Omental fat pad (tissue), 4 donors: Measurements from ENCODE around the gene AP2A2. TPM values are rescaled to one million over a fixed set of nuclear protein-coding genes. Genes with fewer than 3 reads are reported as not detected.
A peak's percentile ranks its signal among the peaks of the same experiment; 100 is the strongest.

Experiments
- ATAC-seq: fragments of 150-250 bp; one replicate; pipeline ENCODE4 v1.9.1; 2016; ENCODE audit warnings: mild to moderate bottlenecking, moderate library complexity; ENCODE audit not compliant: low FRiP score
- DNase-seq: peaks from one replicate; pipeline ENCODE4 v3.0.0-alpha.2; 2019; ENCODE audit warnings: low spot score
- CTCF ChIP-seq, 3 donors: fragments of 450-650 bp; IDR thresholded peaks; one replicate each; pipeline ENCODE4 v1.5.1; 2016 to 2017; ENCODE audit warnings: antibody characterized with exemption in 3 of 3, mild to moderate bottlenecking in 3 of 3, moderate library complexity in 2 of 3
- total RNA-seq, 4 donors: library from RNA; depleted of rRNA; stranded (reverse); fragments of >200 nt; gene quantifications; one replicate each; pipeline ENCODE4 v1.1.0, GENCODE V29; 2016

Gene AP2A2
- total RNA-seq, 4 donors from 2014 or later, result 68.4 to 126 (median 99.2) TPM

GRCh38 chr11:1039481-1040427, 114.1 kb downstream of the AP2A2 start:
- TF ChIP-seq CTCF (IDR thresholded peaks at IDR 0.05), result no peak
- ATAC-seq, result no peak
- no peak for DNase-seq

GRCh38 chr11:1040428-1041148, 114.9 kb downstream of the AP2A2 start:
- no peak for TF ChIP-seq CTCF (IDR thresholded peaks at IDR 0.05)
- no peak for DNase-seq
- ATAC-seq, result no peak

GRCh38 chr11:1041149-1041467, 115.4 kb downstream of the AP2A2 start:
- TF ChIP-seq CTCF (IDR thresholded peaks at IDR 0.05), result no peak
- ATAC-seq (peak; percentile 7), DNase-seq (no peak)

- no peak for DNase-seq
- no peak for TF ChIP-seq CTCF (IDR thresholded peaks at IDR 0.05)
These were observed 115.8 kb downstream of the AP2A2 start for GRCh38 chr11:1041471-1041870.

GRCh38 chr11:1041936-1042608, 116.4 kb downstream of the AP2A2 start:
- DNase-seq (no peak), ATAC-seq (no peak)
- TF ChIP-seq CTCF (IDR thresholded peaks at IDR 0.05), result no peak

More at GRCh38 chr11:1041471-1041870, 115.8 kb downstream of the AP2A2 start:
- ATAC-seq, result peak; percentile 2

GRCh38 chr11:1042626-1043562, 117.2 kb downstream of the AP2A2 start:
- ATAC-seq (no peak), DNase-seq (no peak)
- TF ChIP-seq CTCF (IDR thresholded peaks at IDR 0.05), result no peak
